DND-41 (cell line): ENCODE data around the gene GHRL.

Experiments used
- CTCF ChIP-seq: IDR thresholded peaks from 2 replicates; pipeline ENCODE4 v1.5.1; 2012; ENCODE audit warnings: borderline replicate concordance, low read length, moderate library complexity, mild to moderate bottlenecking; ENCODE audit not compliant: poor library complexity, severe bottlenecking; ENCODE audit errors: extremely low read depth
- EZH2 ChIP-seq: IDR thresholded peaks from 3 replicates; pipeline ENCODE4 v1.6.1; 2012; ENCODE audit warnings: borderline replicate concordance, low read depth, mild to moderate bottlenecking, moderate library complexity, low read length, inconsistent platforms; ENCODE audit not compliant: severe bottlenecking

- TF ChIP-seq CTCF (no peak), EZH2 (no peak)
Observed at GRCh38 chr3:10338591-10339353, 46.0 kb upstream of the GHRL start.
